HG03135 (cell line): ENCODE data around the gene GALNT18.

Experiments
- ATAC-seq: cut with Tn5 transposase; IDR thresholded peaks from one replicate; pipeline ENCODE4 v1.9.1; 2021; ENCODE audit warnings: mild to moderate bottlenecking, moderate library complexity; ENCODE audit not compliant: unreplicated experiment

Gene GALNT18

DNA sequence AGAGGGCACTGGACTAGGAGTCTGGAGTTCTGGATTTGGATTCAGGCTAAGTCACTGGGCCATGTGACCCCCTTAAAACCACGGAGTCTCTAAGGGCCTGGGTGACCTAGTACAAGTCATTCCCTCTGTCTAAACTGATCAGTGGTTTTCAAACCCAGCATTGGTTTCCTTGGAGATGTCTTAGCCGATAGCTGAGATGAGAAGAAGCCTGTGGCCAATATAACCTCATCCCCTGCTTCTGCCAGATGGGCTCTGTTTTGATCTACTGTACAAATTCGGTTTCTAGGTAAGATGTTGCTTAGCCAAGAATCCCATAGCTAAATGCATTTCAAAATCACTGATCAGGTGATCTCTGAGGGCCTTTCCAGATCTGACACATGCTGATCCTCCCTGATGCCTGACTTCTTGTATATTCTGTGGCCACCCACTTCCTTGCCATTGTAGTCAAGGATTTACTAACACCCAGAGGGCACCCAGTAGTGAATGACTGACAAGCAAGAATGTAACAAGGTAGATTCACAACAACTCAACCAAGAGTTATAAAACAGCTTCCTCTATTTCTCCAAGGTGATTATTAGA lies 53.1 kb downstream of the GALNT18 start:
- ATAC-seq, result no peak

DNA sequence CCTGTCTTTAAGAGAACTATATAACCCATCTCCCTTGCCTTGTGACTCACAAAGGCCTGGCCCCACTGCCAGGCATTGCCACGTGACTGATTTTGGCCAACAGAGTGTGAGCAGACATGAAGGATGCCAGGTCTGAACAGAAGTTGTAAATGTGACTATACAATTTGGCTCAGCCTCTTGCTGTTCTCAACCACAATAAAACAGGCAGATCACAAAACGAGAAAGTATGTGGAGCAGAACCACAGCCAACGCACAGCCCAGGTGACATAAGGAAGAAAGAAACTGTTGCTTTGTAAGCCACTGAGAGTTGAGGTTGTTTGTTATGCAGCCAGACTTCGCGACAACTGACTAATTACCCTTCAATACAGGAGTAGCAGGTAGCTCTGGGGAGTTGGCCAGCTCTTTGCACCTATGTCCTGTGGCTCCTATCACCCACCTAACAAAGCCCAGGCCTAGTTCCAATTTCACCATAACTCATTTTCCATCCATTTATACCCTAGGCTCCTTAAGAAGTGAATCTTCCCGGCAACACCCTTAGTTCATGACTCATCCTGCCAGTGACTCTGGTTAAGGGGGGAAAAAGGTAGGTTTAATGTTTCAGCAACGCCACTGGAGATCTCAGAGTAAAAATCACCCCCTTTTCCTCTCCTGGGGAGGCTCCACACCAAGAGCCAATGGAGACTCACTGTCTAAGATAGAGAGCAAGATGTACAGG lies 53.7 kb downstream of the GALNT18 start:
- ATAC-seq, result no peak

DNA sequence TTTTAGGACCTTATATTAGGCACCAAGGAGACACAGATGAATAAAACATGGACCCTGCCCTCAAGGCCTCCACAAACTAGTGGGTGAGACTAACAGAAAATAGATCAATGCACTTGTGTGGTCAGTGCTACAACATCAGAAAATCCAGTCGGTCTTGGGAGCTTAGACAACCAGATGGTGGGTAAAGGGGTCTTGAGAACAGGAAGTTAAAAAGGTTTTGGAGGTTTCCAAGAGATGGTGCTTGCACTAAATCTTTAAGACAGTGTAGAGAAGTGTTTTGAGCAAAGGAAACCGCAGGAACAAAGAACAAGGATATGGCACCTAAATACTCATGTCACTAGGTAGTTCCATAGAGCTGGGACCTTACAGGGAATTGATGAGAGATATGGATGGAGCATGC lies 56.2 kb downstream of the GALNT18 start:
- no peak for ATAC-seq

DNA sequence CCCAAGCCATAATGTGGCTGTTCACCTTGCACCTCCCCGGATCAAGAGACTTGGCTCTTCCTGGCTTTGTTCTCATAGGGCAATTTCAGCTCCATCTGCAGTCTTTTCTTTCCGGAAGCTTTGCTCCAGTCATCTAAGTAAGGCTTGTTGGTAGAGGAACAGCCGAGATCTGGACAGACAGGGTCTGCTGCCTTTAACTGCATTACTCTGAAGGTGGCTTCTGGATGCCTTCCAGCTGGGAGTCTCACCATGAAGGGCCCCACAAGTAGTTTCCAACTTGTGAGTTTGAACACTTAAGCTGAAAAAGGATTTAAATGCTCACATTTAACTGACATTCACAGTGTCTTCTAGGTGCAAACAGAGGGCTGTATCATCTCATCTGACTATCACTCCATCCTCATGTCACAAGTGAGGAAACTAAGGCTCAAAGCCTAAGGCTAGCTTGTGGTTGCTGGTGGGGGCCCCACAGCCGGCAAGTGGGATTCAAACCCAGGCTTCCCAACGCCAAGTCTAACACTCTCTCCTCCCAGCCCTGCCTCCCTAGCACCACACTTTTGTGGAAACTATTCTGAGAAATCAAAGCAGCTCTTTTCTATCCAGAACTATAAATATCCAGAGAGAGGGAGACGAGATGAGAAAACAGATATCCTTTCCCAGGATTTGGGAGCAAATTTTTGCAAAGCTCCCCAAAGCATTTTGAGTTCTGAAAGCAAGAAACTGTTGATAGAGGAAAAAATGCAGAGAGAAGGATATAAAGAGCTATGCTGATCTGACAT lies 58.4 kb downstream of the GALNT18 start:
- ATAC-seq, result no peak

DNA sequence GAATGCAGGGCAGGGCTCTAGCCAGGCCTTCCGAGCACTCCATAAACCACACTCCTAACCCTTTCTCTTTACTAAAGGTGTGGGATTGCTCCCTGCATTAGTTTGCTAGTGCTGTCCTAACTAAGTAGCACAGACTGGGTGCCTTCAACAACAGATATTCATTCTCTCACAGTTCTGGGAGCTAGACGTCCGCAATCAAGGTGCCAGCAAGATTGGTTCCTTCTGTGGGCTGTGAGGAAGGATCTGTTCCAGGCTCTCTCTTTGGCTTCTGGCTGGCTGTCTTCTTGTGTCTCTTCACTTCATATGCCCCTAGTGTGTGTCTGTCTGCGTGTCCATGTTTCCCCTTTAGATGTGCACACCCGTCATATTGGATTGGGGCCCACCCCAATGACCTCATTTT lies 59.8 kb downstream of the GALNT18 start:
- no peak for ATAC-seq

DNA sequence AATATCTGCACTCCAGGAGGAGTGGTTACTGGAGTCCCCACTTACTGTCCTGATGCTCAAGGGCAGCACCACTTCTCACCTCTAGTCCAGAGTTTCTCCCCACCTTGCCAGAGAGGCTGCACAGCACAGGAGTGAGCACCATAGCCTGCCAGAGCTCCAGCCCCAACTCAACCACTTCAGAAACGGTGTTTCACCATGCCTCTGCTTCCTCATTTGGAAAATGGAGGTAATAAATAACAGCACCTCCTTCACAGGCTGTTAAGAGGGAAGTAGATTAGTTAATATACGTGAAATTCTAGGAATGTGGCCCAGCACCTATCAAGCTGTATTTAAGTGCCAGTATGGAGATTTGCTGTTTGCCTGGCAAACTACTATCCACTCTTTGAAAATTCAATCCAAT lies 63.0 kb downstream of the GALNT18 start:
- no peak for ATAC-seq

DNA sequence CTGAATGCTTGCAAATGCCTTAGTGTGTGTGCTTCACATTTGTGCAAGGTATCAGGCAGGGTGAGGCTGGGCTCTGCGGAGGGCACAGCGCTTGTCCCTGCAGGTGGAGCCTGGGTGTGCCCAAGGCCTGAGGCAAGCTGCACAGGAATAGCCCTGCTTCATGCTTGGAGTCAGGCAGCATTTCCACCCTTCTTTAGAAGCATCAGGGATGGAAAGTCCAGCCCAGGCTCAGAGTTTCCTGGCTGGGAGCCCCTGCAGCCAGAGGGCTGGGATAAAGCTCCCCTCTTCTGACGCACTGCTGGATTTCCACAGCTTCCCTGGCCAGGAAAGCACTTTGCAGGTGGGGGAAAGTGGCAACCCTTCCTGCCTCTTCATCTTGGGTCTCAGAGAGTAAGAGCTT lies 63.4 kb downstream of the GALNT18 start:
- ATAC-seq, result no peak

DNA sequence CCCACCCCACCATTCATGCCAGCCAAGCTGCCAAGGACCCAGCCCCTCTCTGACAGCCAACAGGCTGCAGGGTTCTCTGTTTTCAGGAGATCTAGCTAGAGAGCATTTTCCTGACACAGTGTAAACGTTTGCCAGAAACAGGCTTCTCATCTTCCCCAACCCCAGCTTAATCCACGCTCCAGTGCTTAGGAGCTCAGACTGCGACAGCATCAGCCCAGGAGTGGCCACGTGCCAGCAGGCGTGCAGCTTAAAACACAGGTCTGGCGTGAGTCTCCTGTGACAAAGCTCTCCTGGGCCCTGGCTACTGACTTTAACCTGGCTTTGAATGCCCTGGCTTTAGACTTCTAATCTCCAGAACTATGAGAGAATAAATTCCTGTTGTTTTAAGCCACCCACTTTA lies 66.6 kb downstream of the GALNT18 start:
- no peak for ATAC-seq

DNA sequence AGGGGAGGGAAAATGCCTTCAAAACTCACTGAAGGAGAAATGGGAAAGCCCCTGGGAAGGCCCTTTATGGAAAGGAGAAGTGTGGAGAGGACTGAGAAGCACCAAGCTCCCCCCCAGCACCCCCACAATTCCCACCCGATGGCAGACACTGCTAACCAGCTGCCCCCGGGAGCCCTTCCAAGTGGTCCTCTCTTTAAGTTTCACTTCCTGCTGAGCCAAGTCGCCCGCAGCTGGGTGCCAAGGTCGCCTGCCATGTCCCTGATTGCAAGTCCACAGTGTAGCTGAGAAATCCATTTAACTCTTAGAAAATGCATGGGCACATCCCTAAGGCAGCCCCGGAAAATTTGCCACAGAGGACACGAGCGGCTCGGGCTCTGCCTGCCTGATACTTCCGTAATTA lies 68.2 kb downstream of the GALNT18 start:
- no peak for ATAC-seq

DNA sequence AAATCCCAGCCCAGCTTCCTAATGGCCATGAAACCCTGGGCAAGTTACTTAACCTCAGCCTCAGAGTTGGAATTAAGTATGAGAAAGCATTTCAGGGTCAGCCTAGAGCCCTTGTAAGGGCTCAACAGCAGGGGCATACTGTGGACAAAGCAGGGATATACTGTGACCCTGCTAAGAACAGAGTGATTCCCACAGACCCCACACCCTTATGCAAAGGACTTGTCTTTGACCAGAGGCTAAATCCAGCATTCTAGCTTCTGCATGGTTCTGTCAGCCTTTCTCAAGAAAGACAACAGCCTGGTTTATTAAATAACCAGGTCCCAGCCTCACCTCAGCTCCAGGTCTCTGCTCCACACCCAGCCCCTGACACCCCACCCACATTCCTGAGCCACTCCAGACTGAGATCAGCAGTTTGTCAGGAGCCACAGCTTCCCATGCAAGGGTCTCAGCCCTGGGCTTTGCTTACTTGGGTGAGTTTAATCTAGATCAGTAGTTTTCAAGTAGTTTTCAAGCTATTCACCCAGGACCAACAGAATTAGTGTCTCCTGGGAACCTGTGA lies 69.2 kb downstream of the GALNT18 start:
- no peak for ATAC-seq

DNA sequence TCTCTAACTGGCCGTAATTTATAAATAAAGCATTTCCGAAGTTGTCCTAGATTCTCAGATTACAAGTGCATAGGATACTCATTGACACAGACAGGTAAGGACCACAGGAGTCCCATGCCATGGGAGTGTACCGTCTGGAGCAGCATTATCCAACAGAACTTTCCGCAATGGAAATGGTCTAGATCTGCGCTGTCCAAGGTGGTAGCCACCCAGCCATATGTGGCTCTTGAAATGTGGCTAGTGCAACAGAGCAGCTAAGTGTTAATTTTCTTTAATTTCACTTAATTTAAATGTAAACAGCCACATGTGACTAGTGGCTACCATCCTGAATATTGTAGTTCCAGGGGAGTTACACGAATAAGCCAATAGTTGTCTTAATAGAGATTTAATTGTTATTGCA lies 71.3 kb downstream of the GALNT18 start:
- no peak for ATAC-seq

DNA sequence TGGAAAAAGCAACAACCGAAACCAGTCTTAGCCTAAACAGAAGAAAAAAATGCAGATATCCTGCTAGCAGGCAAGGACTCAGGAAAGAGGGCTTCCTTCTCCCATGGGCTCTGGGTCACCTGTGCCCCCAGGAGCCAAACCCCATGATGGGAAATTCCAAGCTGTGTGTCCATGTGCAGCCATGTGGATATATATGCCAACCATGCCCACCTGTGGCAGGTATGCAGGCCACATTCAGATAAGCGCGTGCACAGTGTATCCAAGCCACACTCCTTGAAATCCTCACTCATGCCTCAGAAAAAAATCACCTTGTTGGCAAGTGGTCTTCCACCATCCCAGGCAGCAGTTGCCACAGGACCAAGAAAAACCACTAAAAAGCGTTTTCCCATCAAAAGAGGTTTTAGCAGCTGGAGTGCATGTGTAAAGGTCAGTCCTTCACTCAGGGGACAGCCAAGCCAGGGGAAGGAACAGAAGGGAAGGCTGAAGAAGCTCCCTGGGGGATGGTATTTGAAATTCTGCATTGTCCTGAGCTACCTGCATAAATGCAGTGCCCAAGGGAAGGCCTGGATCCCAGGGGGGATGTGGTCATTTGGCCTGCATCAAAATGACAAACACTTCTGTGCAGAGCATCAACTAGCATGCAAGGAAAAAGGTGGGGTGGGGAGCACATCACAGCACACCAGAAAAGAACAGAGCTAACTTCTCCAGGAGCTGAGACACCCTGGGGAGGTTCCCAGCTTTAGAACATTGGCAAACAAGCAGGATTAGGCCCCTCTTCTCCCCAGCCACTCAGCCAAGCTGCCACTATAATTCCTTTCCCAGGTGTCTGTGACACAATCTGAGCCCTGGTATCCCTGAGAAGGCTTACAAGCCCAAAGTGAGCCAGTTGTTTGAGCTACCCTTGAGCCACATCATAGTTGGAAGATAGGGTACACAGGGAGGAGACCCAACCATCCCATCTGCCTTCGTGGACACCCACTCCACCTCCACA lies 76.2 kb downstream of the GALNT18 start:
- ATAC-seq, result no peak

DNA sequence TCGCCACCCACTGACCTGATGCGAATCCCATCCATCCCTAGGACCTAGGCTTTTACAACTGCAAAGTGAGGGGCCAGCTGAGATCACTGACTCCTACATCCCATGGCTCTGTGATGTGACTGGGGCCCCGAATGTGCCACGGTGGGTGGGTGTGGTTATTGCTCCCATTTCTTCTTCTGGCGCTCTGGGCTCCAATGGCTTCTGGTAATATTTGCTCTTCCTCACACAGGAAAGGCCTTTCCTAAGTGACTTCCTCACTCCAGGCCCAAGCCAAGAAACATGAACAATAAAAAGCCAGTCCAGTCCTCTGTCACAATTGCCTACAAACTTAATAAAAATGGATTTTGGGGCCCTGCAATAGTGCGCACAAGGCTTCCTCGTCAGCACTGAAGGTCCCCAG lies 78.1 kb downstream of the GALNT18 start:
- ATAC-seq, result no peak

DNA sequence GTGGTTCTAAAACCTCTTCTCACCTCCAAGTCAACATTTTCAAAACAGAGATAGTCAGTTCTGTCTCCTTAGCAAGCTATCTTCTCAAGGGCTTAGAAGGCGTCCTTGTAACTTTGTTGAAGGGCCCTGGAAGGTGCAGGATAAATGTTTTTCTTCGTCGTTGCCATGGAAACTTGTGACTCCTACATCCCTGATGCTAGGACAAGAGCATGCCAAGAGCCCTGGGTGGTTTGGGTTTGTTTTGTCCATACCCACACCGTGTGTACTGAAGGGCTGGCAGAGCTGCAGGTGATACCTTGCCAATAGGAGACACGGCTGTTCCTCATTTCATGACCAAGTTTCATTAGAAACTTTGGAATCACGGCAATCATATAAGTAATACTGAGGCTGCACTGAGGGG lies 81.6 kb downstream of the GALNT18 start:
- ATAC-seq, result no peak

DNA sequence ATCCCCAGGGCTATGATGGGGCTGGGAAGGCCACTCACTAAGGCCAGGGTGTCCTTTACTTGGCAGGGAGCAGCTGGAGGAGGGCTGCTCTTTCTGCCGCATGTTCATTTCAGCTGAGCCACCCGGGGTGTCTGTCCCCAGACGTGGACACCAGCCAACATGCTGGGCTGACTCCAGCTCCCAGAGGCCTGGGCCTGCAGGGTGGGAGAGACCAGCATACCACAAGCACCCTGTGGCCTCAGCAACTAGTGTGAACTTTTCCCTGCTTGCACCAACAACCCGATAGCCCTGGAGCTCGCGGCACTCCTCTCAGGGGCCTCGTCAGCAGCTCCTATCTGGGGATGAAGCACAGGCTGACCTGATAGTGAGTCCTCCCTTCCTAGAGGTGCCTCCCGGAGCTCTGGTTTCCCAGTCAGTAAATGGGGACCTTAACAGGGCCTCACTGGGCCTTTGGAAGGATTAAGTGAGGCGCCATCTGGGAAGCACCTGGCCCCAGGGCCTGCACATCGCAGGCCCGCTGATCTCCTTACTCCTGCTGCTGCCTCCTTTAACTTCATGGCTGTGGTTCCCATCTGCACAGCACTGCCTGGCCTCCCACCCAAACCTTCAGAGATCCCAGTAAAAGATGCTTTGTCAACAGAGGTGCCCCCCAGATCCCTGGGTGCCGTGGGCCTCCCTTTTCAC lies 83.4 kb downstream of the GALNT18 start:
- ATAC-seq, result no peak

DNA sequence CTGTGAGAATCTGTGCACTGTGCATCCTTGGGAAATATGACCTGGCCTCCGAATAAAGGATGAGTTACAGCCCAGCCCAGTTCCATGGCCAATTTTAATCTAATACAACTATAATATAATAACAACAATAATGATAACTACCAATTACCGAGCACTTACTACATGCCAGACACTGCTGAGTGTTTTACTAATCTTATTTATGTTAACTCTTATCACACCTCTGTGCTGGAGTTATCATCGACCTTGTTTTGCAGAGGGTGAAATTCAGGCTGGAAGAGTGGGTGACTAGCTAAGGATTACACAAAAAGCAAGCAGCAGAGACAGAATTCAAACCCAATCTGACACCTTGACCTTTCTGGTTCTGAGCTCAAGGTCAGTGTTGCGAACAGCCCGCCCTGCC lies 83.9 kb downstream of the GALNT18 start:
- ATAC-seq, result no peak

DNA sequence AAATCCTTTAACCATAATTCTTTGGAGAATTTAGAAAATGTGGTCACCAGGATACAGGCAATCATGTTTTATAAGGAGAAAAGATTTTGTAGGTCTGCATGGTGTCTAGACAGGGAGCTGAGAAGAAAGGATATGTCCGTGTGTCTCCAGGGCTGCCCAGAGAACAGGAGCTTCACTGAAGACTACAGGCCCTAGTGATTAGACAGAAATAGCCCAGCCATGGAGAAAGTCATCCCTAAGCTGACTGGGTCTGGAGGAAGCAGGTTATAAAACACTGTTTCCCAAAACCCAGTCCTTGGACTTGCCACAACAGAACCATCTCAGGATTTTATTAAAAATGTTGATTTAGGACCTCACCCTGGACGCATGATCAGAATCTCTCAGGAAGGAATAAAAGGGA lies 84.4 kb downstream of the GALNT18 start:
- ATAC-seq, result no peak

DNA sequence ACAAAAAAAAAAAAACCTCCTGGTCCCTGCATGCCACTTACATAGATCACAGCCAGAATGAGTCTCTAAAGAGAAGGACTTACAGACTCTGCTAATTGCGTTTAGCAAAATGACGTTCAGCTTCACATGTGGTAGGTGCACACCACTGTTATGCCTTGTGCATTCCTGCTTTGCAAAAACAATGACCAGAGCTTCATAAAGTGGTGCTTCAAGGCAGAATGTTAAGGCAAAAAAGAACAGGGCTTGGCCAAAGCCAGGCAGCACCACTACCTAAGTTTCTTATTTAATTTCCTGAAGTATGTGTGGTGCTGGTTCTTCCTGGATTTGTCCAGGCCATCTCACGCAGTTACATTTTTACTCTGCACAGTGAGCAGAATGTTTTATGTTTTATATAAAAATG lies 85.2 kb downstream of the GALNT18 start:
- no peak for ATAC-seq

DNA sequence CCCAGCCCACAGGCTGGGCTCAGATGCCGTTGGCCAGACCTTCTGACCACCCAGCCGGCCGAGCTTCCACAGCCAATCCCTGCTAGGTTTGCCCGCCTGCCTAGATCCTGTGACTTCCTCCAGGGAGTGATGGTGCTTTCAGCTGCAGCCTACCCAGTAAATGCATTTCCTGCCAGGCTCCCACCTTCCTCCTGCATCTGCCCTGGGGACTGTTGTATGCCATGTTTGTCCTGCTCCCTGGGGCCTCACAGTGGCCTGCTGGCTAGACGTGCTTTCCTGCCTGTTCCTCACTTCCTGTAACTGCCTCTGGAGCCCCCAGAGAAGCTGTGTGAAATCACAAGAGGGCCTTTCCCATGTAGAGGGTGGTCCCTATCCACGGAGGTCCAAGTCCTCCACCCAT lies 86.2 kb downstream of the GALNT18 start:
- no peak for ATAC-seq

DNA sequence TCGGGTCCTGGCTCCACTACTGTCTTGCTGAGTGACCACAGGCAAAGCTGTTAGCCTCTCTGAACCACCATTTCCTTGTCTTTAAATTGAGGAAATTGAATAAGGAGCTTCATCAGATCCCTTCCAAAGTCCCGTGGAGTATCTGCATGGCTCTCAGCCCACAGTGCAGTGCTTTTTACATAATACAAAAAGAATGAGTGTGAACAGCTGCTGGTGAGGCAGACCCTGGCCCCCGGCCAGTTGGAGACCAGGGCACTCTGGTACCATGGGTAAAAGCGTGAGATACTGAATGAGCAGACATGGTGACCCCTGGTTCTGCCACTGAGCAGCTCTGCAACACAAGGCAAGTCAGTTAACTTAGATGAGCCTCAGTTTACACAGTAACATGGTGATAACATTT lies 86.8 kb downstream of the GALNT18 start:
- no peak for ATAC-seq
